Thoracic aorta (tissue), 2 donors: ENCODE data around the gene GABRG3. TPM values are rescaled to one million over a fixed set of nuclear protein-coding genes. Genes with fewer than 3 reads are reported as not detected.

ENCODE experiments used
- ATAC-seq: fragments of 150-250 bp; one replicate; pipeline ENCODE4 v1.8.0; 2017; ENCODE audit warnings: low read depth; ENCODE audit not compliant: insufficient number of reproducible peaks, low FRiP score
- DNase-seq: peaks from one replicate; pipeline ENCODE4 v3.0.0-alpha.2; 2020; ENCODE audit warnings: low spot score
- H3K27ac ChIP-seq, 2 donors: fragments of 200-600 bp; sonication (generic); 1 replicate in 1 of 2; 2 replicates in 1 of 2; pipeline ENCODE4 v1.5.1; 2016; ENCODE audit warnings: mild to moderate bottlenecking in 2 of 2, moderate library complexity in 2 of 2
- H3K27me3 ChIP-seq: fragments of 200-600 bp; sonication (generic); replicated peaks from 2 replicates; pipeline ENCODE4 v1.6.0; 2016; ENCODE audit warnings: mild to moderate bottlenecking; ENCODE audit not compliant: insufficient read depth
- H3K36me3 ChIP-seq: fragments of 200-600 bp; sonication (generic); one replicate; pipeline ENCODE4 v1.5.1; 2016
- H3K4me1 ChIP-seq, 2 donors: fragments of 200-600 bp; sonication (generic); 1 replicate in 1 of 2; 2 replicates in 1 of 2; pipeline versions ENCODE4 v1.5.1 to v1.6.0; 2016; ENCODE audit warnings: low read depth in 2 of 2, mild to moderate bottlenecking in 1 of 2; ENCODE audit not compliant: control insufficient read depth in 1 of 2
- H3K4me3 ChIP-seq: fragments of 200-600 bp; sonication (generic); 2 replicates; pipeline ENCODE4 v1.5.1; 2016; ENCODE audit warnings: mild to moderate bottlenecking
- H3K9me3 ChIP-seq: fragments of 200-600 bp; sonication (generic); 2 replicates; pipeline ENCODE4 v1.5.1; 2016
- total RNA-seq, 2 donors: library from RNA; depleted of rRNA; stranded (reverse); fragments of >200 nt; gene quantifications; one replicate each; pipeline versions ENCODE4 v1.1.0 to v1.2.3, GENCODE V29; 2016
- TF ChIP-seq, protein P1 (sequence below): fragments of 200-600 bp; sonication (generic); IDR thresholded peaks from one replicate; pipeline ENCODE4 v1.5.1; 2019; ENCODE audit warnings: antibody characterized with exemption

Gene GABRG3
- total RNA-seq, 2 donors from 2014 or later, result not detected

DNA sequence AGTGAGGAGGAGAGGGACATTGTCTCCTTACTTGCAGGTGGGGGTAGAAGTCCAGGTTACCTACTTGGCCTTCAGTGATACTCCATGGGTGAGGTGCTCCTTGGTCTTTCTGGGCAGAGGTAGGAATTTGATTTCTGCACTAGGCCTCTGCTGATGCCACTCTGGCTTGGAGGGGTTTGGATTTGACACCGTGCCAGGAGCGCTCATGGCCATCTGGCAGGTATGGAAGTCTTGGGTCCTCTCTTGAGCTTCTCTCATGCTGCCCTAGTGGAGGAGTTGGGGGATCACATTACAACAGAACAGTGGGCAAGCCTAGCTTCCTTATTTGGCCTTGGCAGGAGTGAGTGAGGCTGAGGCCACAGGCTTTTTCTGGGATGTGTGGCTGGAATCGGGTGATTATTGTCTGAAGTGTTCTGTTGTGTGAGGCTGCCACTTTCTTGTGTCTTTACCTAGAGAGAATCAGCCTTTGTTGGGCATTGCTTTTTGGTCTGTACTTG, 525.0 kb downstream of the GABRG3 start:
- no peak for ATAC-seq
- TF ChIP-seq, protein P1, sequence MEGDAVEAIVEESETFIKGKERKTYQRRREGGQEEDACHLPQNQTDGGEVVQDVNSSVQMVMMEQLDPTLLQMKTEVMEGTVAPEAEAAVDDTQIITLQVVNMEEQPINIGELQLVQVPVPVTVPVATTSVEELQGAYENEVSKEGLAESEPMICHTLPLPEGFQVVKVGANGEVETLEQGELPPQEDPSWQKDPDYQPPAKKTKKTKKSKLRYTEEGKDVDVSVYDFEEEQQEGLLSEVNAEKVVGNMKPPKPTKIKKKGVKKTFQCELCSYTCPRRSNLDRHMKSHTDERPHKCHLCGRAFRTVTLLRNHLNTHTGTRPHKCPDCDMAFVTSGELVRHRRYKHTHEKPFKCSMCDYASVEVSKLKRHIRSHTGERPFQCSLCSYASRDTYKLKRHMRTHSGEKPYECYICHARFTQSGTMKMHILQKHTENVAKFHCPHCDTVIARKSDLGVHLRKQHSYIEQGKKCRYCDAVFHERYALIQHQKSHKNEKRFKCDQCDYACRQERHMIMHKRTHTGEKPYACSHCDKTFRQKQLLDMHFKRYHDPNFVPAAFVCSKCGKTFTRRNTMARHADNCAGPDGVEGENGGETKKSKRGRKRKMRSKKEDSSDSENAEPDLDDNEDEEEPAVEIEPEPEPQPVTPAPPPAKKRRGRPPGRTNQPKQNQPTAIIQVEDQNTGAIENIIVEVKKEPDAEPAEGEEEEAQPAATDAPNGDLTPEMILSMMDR, result no peak
- Histone ChIP-seq H3K4me3 (no peak overlapping the region), H3K36me3 (no peaks in the 10 kb centered on the region), H3K4me1 (no peaks in the 10 kb centered on the region), H3K9me3 (no peaks in the 10 kb centered on the region), H3K27ac (no peak overlapping the region), H3K27me3 (no peaks in the 10 kb centered on the region)
- DNase-seq, result no peak

DNA sequence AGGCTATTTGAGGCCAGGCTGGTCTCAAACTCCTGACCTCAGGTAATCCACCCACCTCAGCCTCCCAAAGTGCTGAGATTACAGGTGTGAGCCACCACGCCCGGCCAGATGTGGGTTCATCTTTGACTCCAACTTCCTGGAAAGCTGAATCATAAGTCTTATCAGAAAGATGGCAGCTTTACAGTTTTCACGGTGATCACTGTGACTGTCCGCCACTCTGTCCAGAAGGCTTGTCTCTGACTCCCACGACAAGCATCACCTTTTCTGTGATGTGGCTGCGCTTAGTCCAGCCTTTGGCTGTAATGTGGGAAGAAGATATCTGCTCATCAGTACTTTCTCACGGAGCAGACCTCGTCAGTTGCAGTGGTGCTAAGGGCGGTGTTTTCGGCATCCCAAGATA, 527.7 kb downstream of the GABRG3 start:
- no peak overlapping the region for H3K4me3 ChIP-seq
- no peaks in the 10 kb centered on the region for H3K4me1 ChIP-seq
- TF ChIP-seq, protein P1, result no peak
- no peak for DNase-seq
- H3K36me3 ChIP-seq, result no peaks in the 10 kb centered on the region
- H3K27ac ChIP-seq, result no peak overlapping the region
- no peaks in the 10 kb centered on the region for H3K9me3 ChIP-seq
- H3K27me3 ChIP-seq, result no peaks in the 10 kb centered on the region
- no peak for ATAC-seq

DNA sequence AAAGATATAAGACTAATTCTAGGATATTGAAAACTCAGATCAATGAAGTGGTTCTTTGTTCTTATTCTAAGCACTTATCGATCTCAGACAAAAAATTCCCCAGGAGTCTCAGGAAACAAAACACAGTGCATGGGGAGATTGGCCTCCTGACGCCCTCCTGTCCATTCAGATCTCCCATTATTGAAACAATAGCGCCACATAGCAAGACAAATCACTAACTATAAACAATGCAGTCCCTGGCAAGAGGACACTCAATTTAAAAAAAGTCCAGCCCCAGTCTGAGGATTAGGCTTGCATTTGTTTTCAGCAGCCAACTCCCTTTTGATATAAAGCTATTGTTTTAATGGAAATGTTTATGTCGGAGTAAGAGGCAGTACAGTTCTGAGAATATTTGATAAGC, 528.2 kb downstream of the GABRG3 start:
- Histone ChIP-seq H3K27me3 (no peaks in the 10 kb centered on the region), H3K9me3 (no peaks in the 10 kb centered on the region), H3K4me3 (no peak overlapping the region), H3K27ac (no peak overlapping the region), H3K36me3 (no peaks in the 10 kb centered on the region), H3K4me1 (no peaks in the 10 kb centered on the region)
- ATAC-seq (no peak), DNase-seq (no peak)
- TF ChIP-seq, protein P1, result no peak

DNA sequence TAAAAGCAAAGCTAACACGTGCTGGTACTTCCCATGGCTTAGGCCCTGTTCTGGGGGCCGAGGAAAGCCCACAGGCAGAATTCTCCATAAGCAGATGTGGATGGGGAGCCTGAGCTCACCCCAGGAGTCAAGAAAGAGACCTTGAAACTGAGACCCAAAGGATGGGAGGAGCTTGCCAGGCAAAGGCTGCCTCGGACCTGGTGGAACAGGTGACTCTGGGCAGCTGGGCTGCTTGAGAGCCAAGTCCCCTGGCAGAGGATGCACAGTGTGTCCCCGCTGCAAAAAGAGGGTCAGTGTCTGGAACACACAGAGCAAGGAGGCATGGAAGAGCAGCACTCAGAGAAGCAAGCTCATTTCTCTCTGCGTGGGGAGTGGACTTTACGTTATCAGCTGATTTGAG, 528.7 kb downstream of the GABRG3 start:
- Histone ChIP-seq H3K9me3 (no peaks in the 10 kb centered on the region), H3K4me3 (no peak overlapping the region), H3K4me1 (no peaks in the 10 kb centered on the region), H3K36me3 (no peaks in the 10 kb centered on the region), H3K27me3 (no peaks in the 10 kb centered on the region), H3K27ac (no peak overlapping the region)
- TF ChIP-seq, protein P1, result no peak
- ATAC-seq (no peak), DNase-seq (no peak)

DNA sequence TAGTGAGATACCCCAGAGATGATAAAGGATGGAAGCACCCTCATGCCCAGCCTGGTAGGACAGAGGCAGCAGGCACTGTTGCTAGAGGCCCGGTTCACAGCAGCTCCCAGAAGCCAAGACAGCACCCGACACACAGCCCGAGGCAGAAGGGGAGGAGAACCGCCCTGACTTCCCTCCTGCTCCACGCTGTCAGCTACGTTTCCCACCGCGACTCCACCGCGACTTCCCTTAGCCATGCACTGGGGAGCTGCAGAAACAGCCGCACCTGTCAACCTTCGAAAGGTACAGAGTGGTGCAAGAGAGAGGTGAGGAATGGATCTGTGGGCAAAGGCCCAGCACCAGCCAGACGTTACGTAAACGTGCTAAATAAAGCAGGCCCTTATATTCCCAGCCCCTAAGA, 529.2 kb downstream of the GABRG3 start:
- no peaks in the 10 kb centered on the region for H3K9me3 ChIP-seq
- ATAC-seq, result no peak
- DNase-seq, result no peak

More for the DNA sequence above, 529.2 kb downstream of the GABRG3 start:
- H3K27me3 ChIP-seq, result no peaks in the 10 kb centered on the region
- H3K36me3 ChIP-seq, result no peaks in the 10 kb centered on the region
- no peak overlapping the region for H3K27ac ChIP-seq
- H3K4me3 ChIP-seq, result no peak overlapping the region
- TF ChIP-seq, protein P1, result no peak
- no peaks in the 10 kb centered on the region for H3K4me1 ChIP-seq
